HS-5 (cell line): Measurements from ENCODE around the gene GLIPR1L2.
"Not testable (repeated sequence)": the region's sequence is repeated elsewhere in the genome, so short reads cannot be mapped to it uniquely, and the experiment has no call there.

Source experiments
- DNase-seq: peaks from one replicate; pipeline ENCODE4 v3.0.0-alpha.2; 2012; ENCODE audit warnings: low read depth

GLIPR1L2 gene

GRCh38 chr12:75437564-75437963, 46.7 kb downstream of the GLIPR1L2 start:
- DNase-seq: no peak

GRCh38 chr12:75438059-75438754, 47.3 kb downstream of the GLIPR1L2 start:
- no peak for DNase-seq

GRCh38 chr12:75439048-75439447, 48.2 kb downstream of the GLIPR1L2 start:
- no peak for DNase-seq

- no peak for DNase-seq
Observed at GRCh38 chr12:75439930-75440329, 49.0 kb downstream of the GLIPR1L2 start.

- DNase-seq: not testable (repeated sequence)
Observed at GRCh38 chr12:75441687-75442449, 51.0 kb downstream of the GLIPR1L2 start.

GRCh38 chr12:75442454-75442853, 51.6 kb downstream of the GLIPR1L2 start:
- DNase-seq: not testable (repeated sequence)

- no peak for DNase-seq
Observed at GRCh38 chr12:75443709-75444108, 52.8 kb downstream of the GLIPR1L2 start.

- no peak for DNase-seq
Observed at GRCh38 chr12:75444429-75445136, 53.7 kb downstream of the GLIPR1L2 start.

GRCh38 chr12:75445137-75445507, 54.2 kb downstream of the GLIPR1L2 start:
- not testable (repeated sequence) for DNase-seq

GRCh38 chr12:75446857-75447256, 56.0 kb downstream of the GLIPR1L2 start:
- DNase-seq: peak; percentile 80

- DNase-seq: no peak
Observed at GRCh38 chr12:75447691-75448393, 57.0 kb downstream of the GLIPR1L2 start.

GRCh38 chr12:75452675-75453330, 61.9 kb downstream of the GLIPR1L2 start:
- DNase-seq: no peak

GRCh38 chr12:75455839-75456238, 65.0 kb downstream of the GLIPR1L2 start:
- DNase-seq: no peak

GRCh38 chr12:75457191-75457590, 66.3 kb downstream of the GLIPR1L2 start:
- no peak for DNase-seq

- DNase-seq: not testable (repeated sequence)
Observed at GRCh38 chr12:75457866-75458265, 67.0 kb downstream of the GLIPR1L2 start.

- DNase-seq: no peak
Observed at GRCh38 chr12:75459755-75460154, 68.9 kb downstream of the GLIPR1L2 start.

GRCh38 chr12:75460204-75460603, 69.3 kb downstream of the GLIPR1L2 start:
- DNase-seq: no peak

GRCh38 chr12:75471902-75472890, 81.3 kb downstream of the GLIPR1L2 start:
- no peak for DNase-seq

GRCh38 chr12:75474116-75474515, 83.2 kb downstream of the GLIPR1L2 start:
- no peak for DNase-seq

GRCh38 chr12:75476071-75476470, 85.2 kb downstream of the GLIPR1L2 start:
- DNase-seq: no peak
